OCI-LY1 (cell line): ENCODE data around the gene RNF103.

Source experiments
- H2AFZ ChIP-seq: fragments of 200-600 bp; sonication (generic), shearing (Covaris generic); 2 replicates; pipeline ENCODE4 v1.6.0; 2014; ENCODE audit warnings: antibody characterized with exemption, mild to moderate bottlenecking, low read length
- H3F3A ChIP-seq: fragments of 200-600 bp; sonication (generic), shearing (Covaris generic); 2 replicates; pipeline ENCODE4 v1.6.0; 2014; ENCODE audit warnings: mild to moderate bottlenecking, antibody characterized with exemption, low read length, moderate library complexity; ENCODE audit not compliant: insufficient read depth
- H3K27ac ChIP-seq: fragments of 200-600 bp; sonication (generic); 2 replicates; pipeline ENCODE4 v1.5.1; 2014; ENCODE audit warnings: low read length, mixed run types, mild to moderate bottlenecking, low read depth; ENCODE audit not compliant: poor library complexity, severe bottlenecking
- H3K27me3 ChIP-seq: fragments of 200-600 bp; sonication (generic); 2 replicates; pipeline ENCODE4 v1.6.0; 2014; ENCODE audit warnings: antibody characterized with exemption, mild to moderate bottlenecking, low read length, moderate library complexity; ENCODE audit not compliant: insufficient read depth
- H3K36me3 ChIP-seq: fragments of 200-600 bp; sonication (generic); 2 replicates; pipeline ENCODE4 v1.6.1; 2014; ENCODE audit warnings: mild to moderate bottlenecking, antibody characterized with exemption, low read length, moderate library complexity, mixed read lengths; ENCODE audit not compliant: insufficient read depth
- H3K4me1 ChIP-seq: fragments of 200-600 bp; sonication (generic); 2 replicates; pipeline ENCODE4 v1.5.1; 2014; ENCODE audit warnings: mild to moderate bottlenecking, low read length, moderate library complexity; ENCODE audit not compliant: insufficient read depth, severe bottlenecking
- H3K4me2 ChIP-seq: fragments of 200-600 bp; sonication (generic), shearing (Covaris generic); 2 replicates; pipeline ENCODE4 v1.6.1; 2014; ENCODE audit warnings: low read length
- H3K4me3 ChIP-seq: fragments of 200-600 bp; sonication (generic); 2 replicates; pipeline ENCODE4 v1.5.1; 2014; ENCODE audit warnings: low read length, low read depth, mild to moderate bottlenecking, mixed read lengths; ENCODE audit not compliant: poor library complexity, severe bottlenecking
- H3K79me2 ChIP-seq: fragments of 200-600 bp; shearing (Covaris generic); 2 replicates; pipeline ENCODE4 v1.6.1; 2016; ENCODE audit warnings: mixed run types, low read length, mixed read lengths; ENCODE audit not compliant: insufficient read depth
- H3K9ac ChIP-seq: fragments of 200-600 bp; sonication (generic), shearing (Covaris generic); 2 replicates; pipeline ENCODE4 v1.6.1; 2014; ENCODE audit warnings: mild to moderate bottlenecking, low read length, mixed read lengths
- H3K9me2 ChIP-seq: fragments of 200-600 bp; sonication (generic), shearing (Covaris generic); 2 replicates; pipeline ENCODE4 v1.6.1; 2014; ENCODE audit warnings: low read depth, mild to moderate bottlenecking, low read length, mixed read lengths
- H3K9me3 ChIP-seq: fragments of 200-600 bp; shearing (Covaris generic); 2 replicates; pipeline ENCODE4 v1.6.1; 2014; ENCODE audit warnings: low read length, mixed read lengths
- H4K20me1 ChIP-seq: fragments of 200-600 bp; sonication (generic), shearing (Covaris generic); 2 replicates; pipeline ENCODE4 v1.6.0; 2016; ENCODE audit warnings: mild to moderate bottlenecking, low read length; ENCODE audit not compliant: insufficient read depth
- CTCF ChIP-seq: fragments of 200-600 bp; sonication (generic), shearing (Covaris generic); IDR thresholded peaks from 2 replicates; pipeline ENCODE4 v1.5.1; 2017; ENCODE audit warnings: mild to moderate bottlenecking, antibody characterized with exemption, low read length, moderate library complexity, mixed read lengths
- EZH2 ChIP-seq: fragments of 200-600 bp; sonication (generic), shearing (Covaris generic); IDR thresholded peaks from 2 replicates; pipeline ENCODE4 v1.8.0; 2017; ENCODE audit warnings: borderline replicate concordance, mixed run types, mild to moderate bottlenecking, antibody characterized with exemption, low read length, moderate library complexity, mixed read lengths

Gene RNF103

GRCh38 chr2:86570059-86570458 is 53.6 kb downstream of the RNF103 start:
- H3K36me3 ChIP-seq = no peaks in the 10 kb centered on the region
- no peak overlapping the region for H3K9ac ChIP-seq
- no peak overlapping the region for H3K4me3 ChIP-seq
- TF ChIP-seq CTCF = no peak
- no peak for TF ChIP-seq EZH2
- H3F3A ChIP-seq = no peaks in the 10 kb centered on the region
- H3K9me2 ChIP-seq = no peaks in the 10 kb centered on the region; the same call in 1 of the 2 replicates
- no peak overlapping the region for H3K27ac ChIP-seq
- H3K27me3 ChIP-seq = no peaks in the 10 kb centered on the region
- no peaks in the 10 kb centered on the region for H3K4me1 ChIP-seq
- no peak overlapping the region for H3K4me2 ChIP-seq
- H2AFZ ChIP-seq = no peak overlapping the region
- H4K20me1 ChIP-seq = no peaks in the 10 kb centered on the region
- no peaks in the 10 kb centered on the region for H3K79me2 ChIP-seq
- no peaks in the 10 kb centered on the region for H3K9me3 ChIP-seq

GRCh38 chr2:86566821-86567190 is 56.9 kb downstream of the RNF103 start:
- H3K79me2 ChIP-seq = peaks cover 8% of the 10 kb centered on the region
- H3K36me3 ChIP-seq = peaks cover 4% of the 10 kb centered on the region; the same call in 1 of the 2 replicates
- TF ChIP-seq EZH2 = no peak
- no peak for TF ChIP-seq CTCF
- H3K9me3 ChIP-seq = peaks cover 5% of the 10 kb centered on the region
- H3K9me2 ChIP-seq = no peaks in the 10 kb centered on the region; the same call in 1 of the 2 replicates
- H2AFZ ChIP-seq = no peak overlapping the region
- no peak overlapping the region for H3K9ac ChIP-seq
- H3K27ac ChIP-seq = no peak overlapping the region
- peaks cover 13% of the 10 kb centered on the region for H3K4me1 ChIP-seq
- no peak overlapping the region for H3K4me2 ChIP-seq
- no peaks in the 10 kb centered on the region for H3F3A ChIP-seq
- H4K20me1 ChIP-seq = no peaks in the 10 kb centered on the region
- H3K4me3 ChIP-seq = no peak overlapping the region
- no peaks in the 10 kb centered on the region for H3K27me3 ChIP-seq

GRCh38 chr2:86566158-86566820 is 57.4 kb downstream of the RNF103 start:
- Histone ChIP-seq H3K27ac (no peak overlapping the region), H3K9ac (no peak overlapping the region), H3K27me3 (no peaks in the 10 kb centered on the region), H3K4me3 (no peak overlapping the region), H2AFZ (no peak overlapping the region), H3K79me2 (peaks cover 12% of the 10 kb centered on the region), H3K4me1 (peaks cover 18% of the 10 kb centered on the region), H3K36me3 (peaks cover 4% of the 10 kb centered on the region; the same call in 1 of the 2 replicates), H4K20me1 (no peaks in the 10 kb centered on the region), H3K4me2 (no peak overlapping the region), H3K9me2 (no peaks in the 10 kb centered on the region), H3K9me3 (peaks cover 5% of the 10 kb centered on the region), H3F3A (no peaks in the 10 kb centered on the region)
- no peak for TF ChIP-seq EZH2
- no peak for TF ChIP-seq CTCF
